Measurements from ENCODE around the gene C22orf23.

DNA sequence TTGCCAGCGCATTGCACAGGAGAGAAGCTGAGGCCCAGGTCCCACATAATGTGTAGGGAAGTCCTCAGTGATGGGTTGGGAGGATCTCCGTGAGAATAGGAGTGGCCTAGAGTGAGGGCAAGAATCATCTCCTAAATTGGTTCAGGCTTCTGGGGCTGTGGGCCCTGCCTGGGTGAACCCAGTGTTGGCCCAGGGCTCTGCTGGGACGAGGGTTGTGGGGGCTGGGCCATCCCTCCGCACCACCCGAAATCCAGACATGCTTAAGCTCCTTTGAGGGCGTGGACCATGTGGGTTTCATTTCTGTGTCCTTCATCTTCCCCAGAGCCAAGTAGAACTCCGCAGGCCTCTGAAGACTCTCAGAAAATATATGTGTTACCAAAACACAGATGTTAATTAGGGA is 43.6 kb downstream of the C22orf23 start:
- TF ChIP-seq YY1 (IDR thresholded peaks at IDR 0.05; ENCODE audit: insufficient read depth, insufficient read length) (no peak), SUZ12 (IDR thresholded peaks at IDR 0.05; ENCODE audit: extremely low read depth, insufficient read depth, insufficient read length) (no peak), ZNF274 (IDR thresholded peaks at IDR 0.05; ENCODE audit: low read depth, low read length) (no peak)
